Parathyroid adenoma (tissue), 2 donors: Measurements from ENCODE around the gene INPP4A.

ENCODE experiments used
- H2AFZ ChIP-seq: fragments of 300-600 bp; sonication (generic); one replicate; pipeline ENCODE4 v1.7.0; 2017; ENCODE audit warnings: antibody characterized with exemption, mild to moderate bottlenecking
- H3K27ac ChIP-seq: fragments of 300-600 bp; sonication (generic); one replicate; pipeline ENCODE4 v1.7.0; 2017
- H3K27me3 ChIP-seq: fragments of 300-600 bp; sonication (generic); one replicate; pipeline ENCODE4 v1.7.0; 2017; ENCODE audit warnings: low read length; ENCODE audit not compliant: control insufficient read depth, insufficient read depth
- H3K36me3 ChIP-seq: fragments of 300-600 bp; sonication (generic); one replicate; pipeline ENCODE4 v1.7.0; 2017; ENCODE audit warnings: low read length; ENCODE audit not compliant: control insufficient read depth, insufficient read depth
- H3K4me1 ChIP-seq: fragments of 300-600 bp; sonication (generic); one replicate; pipeline ENCODE4 v1.7.0; 2017; ENCODE audit warnings: control low read depth
- H3K4me2 ChIP-seq: fragments of 300-600 bp; sonication (generic); one replicate; pipeline ENCODE4 v1.7.0; 2017; ENCODE audit warnings: low read length
- H3K4me3 ChIP-seq: fragments of 300-600 bp; sonication (generic); one replicate; pipeline ENCODE4 v1.7.0; 2017; ENCODE audit warnings: low read depth, low read length
- H3K79me2 ChIP-seq: fragments of 300-600 bp; sonication (generic); one replicate; pipeline ENCODE4 v1.7.0; 2017; ENCODE audit warnings: control low read depth
- H3K9ac ChIP-seq: fragments of 300-600 bp; sonication (generic); one replicate; pipeline ENCODE4 v1.7.0; 2017; ENCODE audit warnings: mild to moderate bottlenecking
- H3K9me3 ChIP-seq: fragments of 300-600 bp; sonication (generic); one replicate; pipeline ENCODE4 v1.7.0; 2017; ENCODE audit warnings: low read length; ENCODE audit not compliant: control insufficient read depth
- TF ChIP-seq, protein P1 (sequence below): fragments of 300-600 bp; sonication (generic); IDR thresholded peaks from one replicate; pipeline ENCODE4 v1.7.0; 2017; ENCODE audit warnings: antibody characterized with exemption, mild to moderate bottlenecking
- donor health status: primary hyperparathyroidism.

INPP4A gene

DNA sequence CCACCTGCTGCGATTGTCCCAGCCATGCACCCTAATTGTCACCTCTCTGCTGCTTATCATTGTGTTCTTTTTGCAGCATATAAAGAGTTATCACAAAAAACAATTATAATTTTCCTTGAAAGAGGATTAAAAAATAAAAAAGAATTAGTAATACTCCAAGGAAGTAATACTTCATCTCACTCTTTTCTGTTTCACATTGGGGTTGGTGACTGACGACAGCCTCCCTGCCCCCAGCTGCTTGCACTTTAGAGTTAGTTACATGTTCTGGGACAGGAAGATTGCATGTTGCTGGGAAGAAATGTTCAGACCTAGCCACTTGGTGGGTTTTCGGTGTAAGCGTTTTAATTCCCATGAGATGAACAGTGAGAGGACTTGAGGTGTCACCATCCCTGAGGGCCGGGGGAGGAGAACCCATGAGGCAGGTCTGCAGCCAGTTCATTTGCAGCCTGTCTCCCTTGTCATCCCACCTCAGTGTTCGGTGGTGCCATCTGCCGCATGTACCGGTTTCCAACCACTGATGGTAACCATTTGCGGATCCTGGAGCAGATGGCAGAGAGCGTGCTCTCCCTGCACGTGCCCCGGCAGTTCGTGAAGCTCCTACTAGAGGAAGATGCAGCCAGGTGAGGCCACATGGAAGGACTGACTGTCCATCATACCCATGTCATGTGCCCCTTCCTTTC is 94.5 kb downstream of the INPP4A start:
- Histone ChIP-seq H3K27ac (no peak overlapping the region), H3K27me3 (no peaks in the 10 kb centered on the region), H3K79me2 (no peaks in the 10 kb centered on the region), H3K9ac (no peak overlapping the region), H3K9me3 (no peaks in the 10 kb centered on the region), H3K4me1 (no peaks in the 10 kb centered on the region), H3K4me2 (no peak overlapping the region), H3K36me3 (no peaks in the 10 kb centered on the region), H2AFZ (no peak overlapping the region), H3K4me3 (no peak overlapping the region)
- TF ChIP-seq, protein P1, sequence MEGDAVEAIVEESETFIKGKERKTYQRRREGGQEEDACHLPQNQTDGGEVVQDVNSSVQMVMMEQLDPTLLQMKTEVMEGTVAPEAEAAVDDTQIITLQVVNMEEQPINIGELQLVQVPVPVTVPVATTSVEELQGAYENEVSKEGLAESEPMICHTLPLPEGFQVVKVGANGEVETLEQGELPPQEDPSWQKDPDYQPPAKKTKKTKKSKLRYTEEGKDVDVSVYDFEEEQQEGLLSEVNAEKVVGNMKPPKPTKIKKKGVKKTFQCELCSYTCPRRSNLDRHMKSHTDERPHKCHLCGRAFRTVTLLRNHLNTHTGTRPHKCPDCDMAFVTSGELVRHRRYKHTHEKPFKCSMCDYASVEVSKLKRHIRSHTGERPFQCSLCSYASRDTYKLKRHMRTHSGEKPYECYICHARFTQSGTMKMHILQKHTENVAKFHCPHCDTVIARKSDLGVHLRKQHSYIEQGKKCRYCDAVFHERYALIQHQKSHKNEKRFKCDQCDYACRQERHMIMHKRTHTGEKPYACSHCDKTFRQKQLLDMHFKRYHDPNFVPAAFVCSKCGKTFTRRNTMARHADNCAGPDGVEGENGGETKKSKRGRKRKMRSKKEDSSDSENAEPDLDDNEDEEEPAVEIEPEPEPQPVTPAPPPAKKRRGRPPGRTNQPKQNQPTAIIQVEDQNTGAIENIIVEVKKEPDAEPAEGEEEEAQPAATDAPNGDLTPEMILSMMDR, result no peak

DNA sequence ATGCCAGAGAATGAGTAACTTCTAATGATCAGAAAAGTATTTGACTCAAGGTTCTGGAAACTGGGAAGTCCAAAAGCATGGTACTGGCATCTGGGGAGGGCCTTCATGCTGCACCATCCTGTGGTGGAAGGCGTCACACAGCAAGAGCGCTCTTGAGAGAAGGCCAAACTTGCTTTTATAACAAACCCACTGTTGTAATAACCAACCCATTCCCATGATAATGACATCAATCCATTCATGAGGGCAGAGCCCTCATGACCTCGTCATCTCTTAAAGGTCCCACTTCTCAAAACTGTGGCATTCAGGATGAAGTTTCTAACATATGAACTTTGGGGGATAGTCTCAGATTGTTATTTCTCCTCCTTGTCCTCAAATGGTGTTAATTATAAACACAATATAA is 95.9 kb downstream of the INPP4A start:
- TF ChIP-seq, protein P1, result no peak
- H3K27ac ChIP-seq, result no peak overlapping the region

DNA sequence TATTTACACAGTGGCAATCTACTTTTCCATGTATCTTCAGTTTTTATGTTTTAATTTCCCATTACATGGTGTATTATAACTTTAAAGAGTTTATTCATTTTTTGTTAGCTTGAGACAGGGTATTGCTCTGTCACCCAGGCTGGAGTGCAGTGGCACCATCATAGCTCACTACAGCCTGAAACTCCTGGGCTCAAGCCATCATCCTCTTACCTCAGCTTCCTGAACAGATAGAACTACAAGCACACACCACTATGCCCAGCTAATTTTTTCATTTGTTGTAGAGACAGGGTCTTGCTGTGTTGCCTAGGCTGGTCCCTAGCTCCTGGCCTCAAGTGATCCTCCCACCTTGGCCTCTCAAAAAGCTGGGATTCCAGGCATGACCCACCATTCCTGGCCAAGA is 96.8 kb downstream of the INPP4A start:
- Histone ChIP-seq H3K4me3 (no peak overlapping the region), H3K9me3 (no peaks in the 10 kb centered on the region), H3K4me1 (no peaks in the 10 kb centered on the region), H2AFZ (no peak overlapping the region), H3K9ac (no peak overlapping the region), H3K27ac (no peak overlapping the region), H3K36me3 (no peaks in the 10 kb centered on the region), H3K79me2 (no peaks in the 10 kb centered on the region), H3K4me2 (no peak overlapping the region), H3K27me3 (no peaks in the 10 kb centered on the region)
- TF ChIP-seq, protein P1, result no peak

More for the DNA sequence above, 95.9 kb downstream of the INPP4A start:
- Histone ChIP-seq H3K4me1 (no peaks in the 10 kb centered on the region), H3K36me3 (no peaks in the 10 kb centered on the region), H3K4me3 (no peak overlapping the region), H3K27me3 (no peaks in the 10 kb centered on the region), H3K9me3 (no peaks in the 10 kb centered on the region), H3K4me2 (no peak overlapping the region), H3K79me2 (no peaks in the 10 kb centered on the region), H2AFZ (no peak overlapping the region), H3K9ac (no peak overlapping the region)

DNA sequence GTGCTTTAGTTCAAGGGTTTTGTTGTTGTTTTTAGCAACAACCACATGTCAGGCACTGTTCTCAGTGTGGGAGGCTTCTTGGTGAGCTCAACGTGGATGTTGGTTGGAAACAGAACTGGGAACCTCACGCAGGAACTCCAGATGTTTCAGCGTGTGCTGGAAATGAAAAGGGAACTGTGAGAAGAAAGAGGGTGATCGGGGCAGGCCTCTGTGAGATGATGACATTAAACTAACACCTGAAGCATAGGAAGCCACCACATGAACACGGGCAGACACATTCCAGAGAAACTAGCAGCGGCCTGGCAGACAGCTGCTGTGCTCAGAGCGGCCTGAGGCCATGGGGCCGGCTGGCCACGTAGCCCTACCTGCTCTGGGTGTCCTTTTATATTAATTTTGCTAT is 97.2 kb downstream of the INPP4A start:
- Histone ChIP-seq H3K9ac (no peak overlapping the region), H3K4me2 (no peak overlapping the region), H3K27ac (no peak overlapping the region), H3K27me3 (no peaks in the 10 kb centered on the region), H3K4me3 (no peak overlapping the region), H2AFZ (no peak overlapping the region), H3K9me3 (no peaks in the 10 kb centered on the region), H3K79me2 (no peaks in the 10 kb centered on the region), H3K36me3 (no peaks in the 10 kb centered on the region), H3K4me1 (no peaks in the 10 kb centered on the region)
- TF ChIP-seq, protein P1, result no peak

DNA sequence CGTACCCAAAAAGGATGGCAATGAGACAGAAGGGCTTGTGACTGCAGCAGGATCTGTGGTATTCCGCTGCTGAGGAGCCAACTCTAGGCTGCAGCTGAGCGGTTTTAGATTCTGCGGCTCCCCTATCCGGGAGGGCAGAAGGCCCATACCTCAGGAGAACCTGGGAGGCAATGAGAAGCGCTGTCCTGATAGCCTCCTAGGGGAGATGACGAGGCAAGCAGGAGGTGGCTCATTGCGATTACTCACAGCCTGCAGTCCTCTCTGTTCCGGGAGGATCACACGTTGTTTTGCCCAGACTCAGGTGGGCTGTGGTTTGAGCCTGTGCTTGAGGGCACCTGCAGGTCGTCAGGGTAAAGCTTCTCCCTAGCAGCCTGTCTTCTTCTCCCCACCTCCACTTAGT is 98.6 kb downstream of the INPP4A start:
- H3K4me3 ChIP-seq, result no peak overlapping the region
- no peak overlapping the region for H3K27ac ChIP-seq
- no peaks in the 10 kb centered on the region for H3K79me2 ChIP-seq
- H3K4me1 ChIP-seq, result no peaks in the 10 kb centered on the region
- H3K27me3 ChIP-seq, result no peaks in the 10 kb centered on the region
- no peak overlapping the region for H3K4me2 ChIP-seq
- TF ChIP-seq, protein P1, result no peak
- H3K9ac ChIP-seq, result no peak overlapping the region
- no peaks in the 10 kb centered on the region for H3K9me3 ChIP-seq
- H2AFZ ChIP-seq, result no peak overlapping the region
- no peaks in the 10 kb centered on the region for H3K36me3 ChIP-seq
